GM18526 (cell line): ENCODE data around the gene WNT10A.

Experiments
- POLR2A ChIP-seq: IDR thresholded peaks from 3 replicates; pipeline ENCODE4 v1.6.1; 2011; ENCODE audit not compliant: insufficient read length; ENCODE audit errors: extremely low read depth

The WNT10A gene

GRCh38 chr2:218880102-218880858 lies at the start of gene WNT10A:
TSS of gene WNT10A (plus strand) at chr2:218880852. CDS start at chr2:218880996, 144 bp downstream.
- TF ChIP-seq POLR2A, result peak; percentile 55

GRCh38 chr2:218831378-218831990 lies 49.2 kb upstream of the WNT10A start, which contains the start of gene PRKAG3:
TSS of gene PRKAG3 (minus strand) at chr2:218831803.
- no peak for TF ChIP-seq POLR2A

- no peak for TF ChIP-seq POLR2A
Measured at GRCh38 chr2:218832081-218832480, 48.6 kb upstream of the WNT10A start.

- TF ChIP-seq POLR2A, result no peak
Measured at GRCh38 chr2:218832520-218832919, 48.1 kb upstream of the WNT10A start.

GRCh38 chr2:218833023-218833609 lies 47.5 kb upstream of the WNT10A start:
- TF ChIP-seq POLR2A, result no peak

GRCh38 chr2:218834685-218835084 lies 46.0 kb upstream of the WNT10A start:
- no peak for TF ChIP-seq POLR2A

- no peak for TF ChIP-seq POLR2A
Measured at GRCh38 chr2:218837495-218837894, 43.2 kb upstream of the WNT10A start.

GRCh38 chr2:218839430-218839829 lies 41.2 kb upstream of the WNT10A start:
- no peak for TF ChIP-seq POLR2A

- no peak for TF ChIP-seq POLR2A
Measured at GRCh38 chr2:218839888-218840287, 40.8 kb upstream of the WNT10A start.

GRCh38 chr2:218849721-218850120 lies 30.9 kb upstream of the WNT10A start:
- no peak for TF ChIP-seq POLR2A

GRCh38 chr2:218850796-218851195 lies 29.9 kb upstream of the WNT10A start:
- no peak for TF ChIP-seq POLR2A

- TF ChIP-seq POLR2A, result no peak
Measured at GRCh38 chr2:218851286-218851685, 29.4 kb upstream of the WNT10A start.

- no peak for TF ChIP-seq POLR2A
Measured at GRCh38 chr2:218852911-218853667, 27.6 kb upstream of the WNT10A start.

GRCh38 chr2:218853766-218854165 lies 26.9 kb upstream of the WNT10A start:
- no peak for TF ChIP-seq POLR2A

GRCh38 chr2:218854860-218855259 lies 25.8 kb upstream of the WNT10A start:
- TF ChIP-seq POLR2A, result no peak
